GM19238 (cell line): ENCODE results near the gene ARID5B.

Source experiments
- DNase-seq: peaks from one replicate; pipeline ENCODE4 v3.0.0; 2011; ENCODE audit warnings: low spot score; ENCODE audit not compliant: insufficient read length

Gene ARID5B

DNA sequence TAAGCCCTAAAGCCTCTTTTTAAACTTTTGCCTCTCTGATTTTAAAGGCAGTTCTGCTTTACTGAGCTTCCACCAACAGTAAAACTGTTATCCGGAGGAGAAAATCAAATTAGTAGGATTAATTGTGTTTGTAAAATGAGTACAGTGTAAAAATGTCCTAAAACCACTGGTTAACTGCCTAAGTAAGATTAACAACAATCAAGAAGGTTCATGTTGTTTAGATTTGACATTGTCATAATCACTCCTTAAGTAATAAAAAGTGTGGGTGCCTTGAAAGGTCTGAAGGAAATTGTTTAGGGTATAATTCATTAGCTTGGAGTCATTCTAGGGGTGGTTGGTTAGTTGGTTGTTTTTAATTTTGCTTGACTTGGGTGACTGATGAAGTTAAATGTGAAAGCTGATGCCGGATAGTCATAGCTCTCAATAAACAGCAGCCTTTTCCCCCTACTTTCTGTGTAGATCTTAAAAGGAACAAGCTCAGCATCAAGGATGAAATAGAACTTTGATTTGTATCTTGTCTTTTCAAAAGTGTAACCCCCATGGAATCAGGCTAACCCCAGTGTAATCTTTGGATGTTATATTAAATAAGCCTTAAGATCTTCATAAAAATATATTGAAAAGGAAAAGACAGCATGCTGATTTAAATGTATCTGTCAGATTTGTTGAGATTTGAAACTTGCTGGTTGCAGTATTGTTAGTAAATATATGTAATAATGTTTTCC lies 148.3 kb downstream of the ARID5B start:
- no peak for DNase-seq

DNA sequence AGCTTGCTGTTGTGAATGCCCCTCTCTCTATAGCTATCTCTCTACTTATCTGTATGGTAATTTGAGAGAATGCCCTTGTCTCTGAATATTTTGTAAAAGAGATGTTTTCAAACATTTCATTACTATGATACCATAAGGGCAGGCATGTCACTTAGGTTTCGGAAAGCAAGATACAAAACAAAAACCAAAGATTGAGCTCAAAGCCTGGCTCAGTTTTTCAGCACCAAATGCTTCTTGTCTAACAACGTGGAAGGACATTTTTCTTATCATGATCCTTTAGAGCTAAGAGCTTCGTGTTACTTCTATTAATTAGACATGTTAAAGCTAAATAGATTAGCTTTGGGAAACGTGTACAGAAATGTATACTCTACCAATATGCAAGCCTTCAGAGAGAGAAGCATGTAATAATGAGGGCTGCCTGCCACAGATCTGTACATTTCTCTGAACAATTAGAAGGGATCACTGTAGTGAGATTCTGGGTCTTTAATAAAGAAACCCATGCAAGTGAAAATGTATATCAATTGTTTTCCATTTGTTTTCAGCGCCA lies 148.9 kb downstream of the ARID5B start:
- DNase-seq: no peak

DNA sequence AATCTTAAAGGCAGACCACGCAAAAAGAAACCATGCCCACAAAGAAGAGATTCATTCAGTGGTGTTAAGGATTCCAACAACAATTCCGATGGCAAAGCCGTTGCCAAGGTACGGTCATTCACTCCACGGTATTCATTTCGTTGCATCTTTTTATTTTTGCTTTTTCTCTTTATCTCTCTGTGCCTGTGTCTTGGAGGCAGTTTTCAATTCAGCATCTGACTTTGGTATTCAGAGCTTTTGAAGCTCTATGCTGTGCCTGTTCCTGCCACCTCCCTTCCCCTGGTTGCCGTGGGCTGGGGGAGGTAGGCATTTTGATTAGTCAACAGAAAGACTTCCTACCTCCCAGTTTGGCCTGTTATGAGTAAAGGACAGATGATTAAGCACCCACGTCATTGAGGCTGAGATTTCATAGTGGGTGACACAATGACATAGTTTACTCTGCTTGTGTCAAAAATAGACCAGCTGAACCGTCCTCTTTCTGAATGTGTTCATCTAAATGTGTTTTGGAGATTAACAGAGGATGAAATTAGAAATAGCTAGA lies 149.5 kb downstream of the ARID5B start:
- DNase-seq: no peak

DNA sequence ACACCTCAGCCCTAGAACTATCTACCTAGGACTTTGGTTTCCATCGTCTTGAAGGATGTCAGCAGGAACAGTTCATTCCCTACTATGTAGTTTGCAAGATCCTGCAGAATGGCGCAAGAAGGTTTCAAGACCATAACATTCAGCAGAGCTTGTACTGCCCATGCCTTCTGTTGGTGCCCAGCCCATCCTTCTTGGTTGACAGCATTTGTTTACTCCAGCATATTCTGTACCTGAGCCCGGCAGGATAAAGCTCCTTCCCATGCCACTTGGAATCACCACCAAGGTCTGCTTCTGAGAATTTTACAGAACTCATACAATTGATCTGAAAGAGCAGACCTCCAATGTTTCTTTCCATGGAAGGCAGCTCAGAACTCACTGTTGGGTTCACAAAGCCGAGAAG lies 150.8 kb downstream of the ARID5B start:
- DNase-seq: no peak

DNA sequence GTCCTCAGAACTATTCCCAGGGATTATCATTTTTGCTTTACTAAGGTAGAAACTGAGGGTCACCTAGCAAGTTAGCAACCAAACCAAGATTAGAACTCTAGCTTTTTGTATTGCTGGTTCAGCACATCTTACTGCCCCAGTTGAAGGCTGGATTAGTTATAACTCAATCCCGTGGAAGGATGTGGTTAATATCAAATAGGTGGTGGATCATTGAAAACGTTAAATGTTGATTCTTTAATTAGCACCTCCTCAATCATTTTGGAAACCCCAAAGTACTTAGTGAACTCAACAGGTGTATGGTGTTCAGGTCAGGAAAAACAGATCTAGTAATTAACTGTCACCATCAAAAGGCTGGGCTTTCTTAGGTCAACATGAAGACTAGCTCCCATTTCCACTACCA lies 152.4 kb downstream of the ARID5B start:
- DNase-seq: no peak

DNA sequence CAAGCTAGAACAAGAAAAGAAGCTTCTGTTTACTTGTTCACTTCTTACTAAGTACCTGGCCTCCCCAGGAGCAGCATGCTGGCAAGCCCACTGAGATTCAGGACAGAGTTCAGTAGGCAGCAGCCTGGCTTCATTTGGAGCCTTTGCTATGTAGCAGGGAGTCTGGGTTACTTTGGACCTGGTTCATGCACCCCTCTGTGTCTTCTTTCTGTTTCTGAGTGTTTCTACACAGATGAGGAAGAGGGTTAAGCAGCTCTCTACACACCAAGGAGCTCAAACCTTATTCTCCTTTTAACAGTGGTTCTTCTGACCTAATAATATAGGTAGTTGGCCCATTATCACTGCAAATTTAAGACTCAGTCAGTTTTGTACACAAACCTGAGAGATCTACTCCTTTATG lies 152.9 kb downstream of the ARID5B start:
- DNase-seq: no peak

DNA sequence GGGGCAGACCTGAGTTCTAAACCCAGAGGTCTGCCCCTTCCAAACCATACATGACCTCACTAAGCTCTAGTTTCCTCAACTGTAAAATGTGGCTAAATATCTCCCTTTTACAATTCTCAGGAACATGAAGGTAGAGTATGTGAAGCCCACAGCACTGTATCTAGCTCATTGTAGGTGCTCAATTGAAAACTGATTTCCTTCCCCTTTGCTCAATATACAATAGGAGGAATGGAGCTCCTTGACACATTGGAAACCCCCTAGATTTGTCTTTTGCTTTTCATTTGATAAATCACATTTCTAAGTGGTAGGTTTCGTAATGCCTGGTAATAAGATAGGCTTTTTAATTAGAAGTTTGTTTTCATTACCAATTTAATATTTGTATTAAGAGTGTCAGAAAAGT lies 153.3 kb downstream of the ARID5B start:
- DNase-seq: no peak

DNA sequence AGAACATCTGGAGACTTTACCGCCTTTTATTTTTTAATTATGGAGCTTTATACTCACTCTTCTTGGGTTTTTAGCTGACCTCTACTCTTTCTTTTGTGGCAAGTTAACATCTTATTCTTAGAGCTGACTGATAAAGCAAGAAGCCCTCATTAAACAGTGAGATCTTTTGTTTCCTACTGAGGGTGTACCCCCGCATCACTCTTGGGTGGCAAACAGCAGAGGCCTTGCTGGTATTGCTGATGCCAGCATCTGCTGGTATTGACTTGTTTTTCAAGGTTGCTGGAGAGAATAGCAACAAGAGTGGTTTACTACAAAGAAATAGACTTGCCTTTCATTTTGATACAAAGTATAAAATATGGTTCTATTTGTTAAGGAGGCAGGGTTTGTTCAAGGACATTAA lies 154.7 kb downstream of the ARID5B start:
- DNase-seq: no peak

DNA sequence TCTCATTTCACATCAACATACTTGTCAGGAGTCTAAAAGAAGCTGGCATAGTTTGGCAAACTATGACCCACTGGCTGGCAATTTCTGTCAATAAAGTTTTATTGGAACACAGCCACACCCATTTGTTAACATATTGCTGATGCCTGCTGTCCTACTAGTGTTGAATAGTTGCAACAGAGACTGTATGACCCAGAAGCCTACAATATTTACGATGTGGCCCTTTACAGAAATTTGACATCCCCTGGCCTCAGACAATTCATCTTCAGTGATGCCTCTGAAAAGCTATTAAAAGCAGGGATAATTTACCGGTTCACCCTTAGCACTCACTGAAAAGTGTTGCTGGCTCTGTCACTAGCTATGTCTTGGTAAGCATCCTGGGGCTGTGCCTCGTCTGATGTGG lies 155.2 kb downstream of the ARID5B start:
- DNase-seq: no peak

DNA sequence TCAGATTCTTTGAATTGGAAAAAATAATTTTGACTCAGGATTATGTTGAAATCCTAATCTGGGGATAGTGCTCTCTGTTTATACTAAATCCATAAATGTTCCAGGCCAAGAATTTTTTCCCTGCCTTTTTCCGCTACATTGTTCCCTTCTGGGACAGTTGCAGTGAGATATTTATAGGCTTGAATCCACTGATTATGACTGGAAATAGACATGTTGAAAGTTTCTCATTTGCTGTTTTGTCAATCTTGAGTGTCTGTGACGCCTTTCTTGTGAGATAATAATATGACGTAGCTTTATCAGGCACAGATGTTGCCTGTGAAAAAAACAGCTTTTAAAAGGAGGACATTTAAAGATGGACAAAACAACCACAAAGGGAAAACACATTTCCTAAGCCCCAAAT lies 155.9 kb downstream of the ARID5B start:
- DNase-seq: no peak

DNA sequence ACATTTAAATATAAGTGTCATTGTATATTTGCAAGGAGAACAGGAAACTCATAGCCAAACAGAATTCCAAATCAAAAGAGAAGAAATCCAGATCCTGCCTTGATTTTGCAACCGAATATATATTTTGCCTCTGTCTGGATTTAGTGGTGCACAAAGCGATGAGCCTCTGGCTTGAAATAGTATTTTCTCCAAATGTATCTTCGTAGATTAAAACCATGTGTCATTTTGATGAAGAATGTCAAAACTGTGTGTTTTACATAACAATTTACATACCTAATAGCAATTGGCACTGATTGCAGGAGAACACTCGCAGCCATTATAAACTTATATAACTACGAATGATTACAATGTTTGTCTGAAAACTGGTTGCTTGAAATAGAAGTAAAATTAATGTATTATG lies 156.4 kb downstream of the ARID5B start:
- no peak for DNase-seq

DNA sequence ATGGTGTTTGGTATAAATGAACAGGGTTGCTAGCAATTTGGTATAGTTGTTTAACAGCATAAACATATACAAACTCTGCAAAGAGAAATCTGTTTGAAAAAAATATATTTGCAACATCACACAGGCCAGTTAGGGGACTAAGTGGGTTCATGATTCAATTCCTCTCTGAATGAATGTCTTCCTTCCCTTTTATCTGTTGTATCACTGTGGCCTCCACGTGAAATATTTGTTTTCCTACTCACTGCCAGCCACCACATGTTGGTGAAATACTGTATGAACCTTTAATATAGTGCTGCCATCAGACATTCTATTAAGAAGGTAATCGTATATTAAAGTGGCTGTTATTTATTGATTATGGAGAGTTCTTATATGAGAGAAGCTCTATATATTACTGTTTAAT lies 157.0 kb downstream of the ARID5B start:
- DNase-seq: no peak

DNA sequence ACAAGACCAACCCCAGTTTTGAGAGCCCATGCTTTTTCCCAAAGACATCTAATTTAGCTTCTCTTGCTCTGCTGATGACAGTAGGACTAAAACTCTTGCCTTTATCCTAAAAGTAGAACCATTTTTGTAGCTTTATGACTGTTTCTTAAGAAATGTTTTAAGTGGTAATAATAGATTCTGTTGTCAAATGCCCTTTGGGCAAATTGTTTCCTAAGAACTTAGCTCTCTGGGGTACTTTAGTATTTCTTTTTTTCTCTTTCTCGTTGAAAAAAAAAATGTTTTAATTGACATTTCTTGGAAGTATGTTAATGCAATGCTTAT lies 157.4 kb downstream of the ARID5B start:
- no peak for DNase-seq

DNA sequence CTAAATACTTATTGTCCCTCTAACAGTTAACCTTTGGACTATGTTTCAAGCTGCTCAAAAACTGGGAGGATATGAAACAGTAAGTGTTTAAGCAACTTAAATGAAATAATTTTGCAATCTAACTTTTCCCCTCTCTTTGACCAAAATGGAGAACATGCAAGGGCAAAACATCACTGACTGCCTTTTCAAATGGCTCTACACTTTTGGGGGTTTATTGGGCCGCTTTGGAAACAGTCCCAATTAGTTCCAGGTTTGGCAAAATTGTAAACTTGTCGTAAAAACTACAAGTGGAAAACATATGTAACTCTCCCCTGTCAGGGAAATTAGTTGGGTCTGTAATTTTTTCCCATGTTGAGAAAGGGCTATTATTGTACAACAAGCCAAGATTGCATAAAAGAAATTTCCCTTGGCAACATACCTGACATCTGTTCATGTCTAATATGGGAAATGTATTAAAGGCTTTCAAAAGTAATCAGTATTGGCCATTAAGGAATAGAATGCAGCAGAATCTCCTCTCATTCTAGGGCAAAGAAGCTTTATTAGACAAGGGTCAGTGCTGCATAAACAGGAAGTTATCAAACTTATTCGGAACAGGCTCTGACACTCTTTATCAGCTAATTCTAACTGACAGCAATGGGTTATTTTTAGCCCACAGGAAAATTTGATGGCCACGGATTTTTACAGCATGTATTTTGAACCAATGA lies 157.9 kb downstream of the ARID5B start:
- DNase-seq: no peak

DNA sequence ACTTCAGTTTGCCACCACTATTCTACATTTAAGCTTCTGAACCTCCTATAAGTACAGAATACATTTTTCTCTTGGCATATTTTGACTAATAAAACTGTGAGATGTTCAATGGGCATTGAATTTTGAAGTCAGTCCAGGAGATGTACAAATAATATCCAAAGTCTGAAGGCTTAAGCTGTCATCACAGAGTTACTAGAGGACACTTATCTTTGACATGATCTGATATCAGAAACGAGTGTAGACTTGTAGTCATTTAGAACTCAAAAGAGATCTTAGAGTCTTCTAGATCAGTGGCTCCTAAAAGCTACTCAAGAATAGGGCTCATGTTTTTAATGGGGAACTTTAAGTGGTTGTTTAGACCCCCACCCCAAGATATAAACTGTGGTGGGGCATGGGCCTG lies 160.5 kb downstream of the ARID5B start:
- DNase-seq: no peak

DNA sequence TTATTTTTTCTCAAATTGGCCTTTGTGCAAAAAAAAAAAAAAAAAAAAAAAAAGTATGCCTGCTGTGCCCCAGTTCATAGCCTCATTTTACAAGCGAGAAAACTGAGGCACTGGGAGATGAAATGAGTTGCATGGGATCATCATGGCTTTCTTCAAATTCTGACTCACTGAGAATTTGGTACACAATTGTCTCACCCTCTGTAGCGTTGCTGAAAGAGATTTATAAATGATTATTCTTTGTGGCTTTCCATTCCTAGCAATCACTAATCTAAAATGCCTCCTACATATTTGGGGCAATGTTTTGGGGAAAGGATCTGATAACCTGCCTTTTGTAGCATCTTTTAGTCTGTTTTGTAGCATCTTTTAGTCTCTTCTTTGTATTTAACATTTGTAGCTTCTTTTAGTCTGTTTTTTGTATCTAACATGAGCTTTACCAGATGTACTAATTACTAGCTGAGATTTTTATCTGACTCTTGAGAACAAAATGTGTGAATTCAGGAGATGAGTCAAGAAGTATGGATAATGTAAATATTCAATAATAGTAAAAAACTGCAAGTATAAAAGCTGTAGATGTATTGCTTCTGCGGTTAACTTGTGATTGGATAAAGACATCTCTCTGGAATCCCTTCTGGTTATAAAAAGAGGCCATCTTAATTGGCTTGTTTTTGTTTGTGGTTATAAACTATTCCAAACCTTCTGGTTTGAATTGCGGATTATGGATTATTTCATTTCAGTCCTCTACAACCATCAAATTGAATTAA lies 161.4 kb downstream of the ARID5B start:
- DNase-seq: no peak

DNA sequence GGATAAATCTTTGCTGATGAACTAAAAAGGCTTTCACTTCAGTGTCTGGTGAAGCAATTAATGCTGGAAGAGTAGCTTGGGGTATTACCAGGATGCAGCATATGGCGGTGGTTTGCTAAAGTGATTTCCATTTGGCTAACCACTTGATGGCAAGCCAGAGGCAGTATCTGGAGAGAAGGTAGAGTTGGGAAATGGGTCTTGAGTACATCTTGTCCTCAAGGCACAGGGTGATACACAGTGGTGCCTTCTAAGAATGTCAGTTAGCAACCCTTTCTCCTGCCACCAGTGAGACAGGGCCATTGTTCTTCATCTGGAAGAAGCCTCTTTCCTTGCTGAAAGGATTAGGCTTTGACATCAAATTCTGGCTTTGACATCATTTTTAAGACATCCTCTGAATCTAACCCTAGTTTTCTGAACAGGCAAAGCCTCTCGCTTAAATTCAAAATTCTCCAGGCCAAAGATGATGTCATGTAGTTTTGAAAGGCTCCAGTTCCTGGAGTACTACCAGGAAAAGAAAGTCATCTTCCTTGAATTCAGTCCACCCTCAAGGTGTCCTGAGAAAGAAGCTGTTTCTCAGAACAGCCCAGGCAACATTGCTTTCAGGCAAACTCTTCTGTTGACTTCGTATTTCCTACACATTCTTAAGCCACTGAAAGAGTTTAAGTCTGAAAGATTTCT lies 162.4 kb downstream of the ARID5B start:
- no peak for DNase-seq

DNA sequence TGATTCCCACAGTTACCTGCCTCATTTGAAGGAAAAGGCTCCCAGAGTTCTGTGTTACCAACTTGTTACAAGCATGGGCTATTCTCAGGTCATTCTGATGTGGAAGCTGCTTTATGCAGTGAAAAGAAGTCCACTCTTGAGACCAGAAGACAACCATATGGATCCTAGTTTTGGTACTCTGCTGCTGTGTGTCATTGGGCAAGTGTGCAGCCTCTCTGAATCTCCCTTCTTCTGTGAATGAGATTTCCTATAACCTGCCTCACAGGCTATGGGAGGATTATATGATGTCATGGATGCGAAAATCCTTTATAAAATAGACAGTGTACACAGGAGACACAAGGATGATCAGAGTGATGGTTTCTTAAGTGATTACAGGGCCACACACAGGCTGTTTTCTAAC lies 166.1 kb downstream of the ARID5B start:
- no peak for DNase-seq

DNA sequence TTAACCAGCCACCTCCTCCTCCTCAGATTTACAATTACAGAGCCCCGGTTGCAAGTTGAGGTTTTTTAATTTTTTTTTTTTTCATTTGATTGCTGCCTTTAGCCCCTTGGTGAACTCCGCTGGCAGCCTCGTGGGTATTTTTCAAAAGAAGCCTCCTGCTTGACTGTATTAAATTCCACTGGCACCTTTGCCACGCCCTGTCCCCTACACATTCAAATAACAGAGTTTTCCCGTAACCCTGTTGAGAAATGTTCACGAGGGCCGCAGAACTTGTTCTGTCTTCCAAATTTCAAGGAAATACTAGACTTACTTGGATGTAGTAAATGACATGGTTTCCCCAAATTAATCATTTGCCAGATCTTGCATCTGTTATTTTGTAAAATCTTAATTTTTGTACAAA lies 167.0 kb downstream of the ARID5B start:
- DNase-seq: no peak

DNA sequence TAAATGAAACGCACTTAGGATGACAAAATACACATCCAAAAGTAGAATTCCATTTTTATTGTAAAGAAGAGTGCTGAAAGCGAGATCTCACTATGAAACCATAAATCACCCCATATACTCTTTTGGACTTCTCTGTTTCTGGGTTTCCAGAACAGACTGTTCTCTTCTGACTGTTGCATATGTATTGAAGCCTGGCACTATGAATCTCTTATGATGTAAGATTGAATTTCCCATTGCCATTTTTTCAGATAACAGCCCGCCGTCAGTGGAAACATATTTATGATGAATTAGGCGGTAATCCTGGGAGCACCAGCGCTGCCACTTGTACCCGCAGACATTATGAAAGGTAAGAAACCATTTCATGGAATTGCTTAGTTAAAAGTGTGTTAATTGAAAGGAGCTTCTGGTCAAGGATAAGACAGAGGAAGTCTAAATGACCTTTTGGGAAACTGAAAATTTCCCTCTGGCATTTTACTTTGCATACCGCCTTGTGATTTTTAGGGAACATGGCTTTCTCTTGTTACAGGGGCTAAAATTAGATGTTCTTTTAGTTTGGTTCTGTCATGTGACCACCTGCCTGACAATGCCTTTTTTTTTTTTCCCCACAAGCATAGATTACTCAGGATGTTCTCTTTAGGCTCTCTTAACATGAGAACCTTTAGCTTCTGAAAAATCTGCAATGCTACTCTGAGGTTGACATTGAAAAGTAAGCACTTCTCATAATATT lies 168.1 kb downstream of the ARID5B start:
- no peak for DNase-seq

DNA sequence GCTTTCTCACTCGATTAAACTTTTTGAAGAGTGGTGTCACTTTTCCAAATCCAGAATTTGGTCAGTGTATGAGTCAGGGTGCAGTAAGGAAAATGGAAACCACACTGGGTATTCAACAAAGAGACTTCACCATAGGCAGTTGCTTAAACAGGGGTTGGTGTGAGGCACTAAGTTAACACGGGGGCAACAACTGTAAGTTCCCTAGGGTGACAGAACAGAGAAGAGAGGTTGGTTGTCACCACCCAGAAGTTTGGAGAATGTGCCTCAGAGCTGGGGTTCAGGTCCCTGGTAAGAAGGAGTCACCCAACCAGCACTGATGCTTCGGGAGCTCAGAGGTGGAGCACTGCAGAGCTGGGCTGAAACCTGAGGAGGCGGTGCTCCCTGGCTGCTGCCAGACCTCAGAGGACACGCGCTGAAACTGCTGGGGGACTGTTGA lies 170.4 kb downstream of the ARID5B start:
- DNase-seq: no peak
